Loucy (cell line): ENCODE measurements around the gene RGS6.

ENCODE experiments used
- EZH2phosphoT487 ChIP-seq: fragments of 200-600 bp; IDR thresholded peaks from 2 replicates; pipeline ENCODE4 v1.6.1; 2018; ENCODE audit warnings: antibody characterized with exemption, mild to moderate bottlenecking, moderate library complexity, borderline replicate concordance
- TF ChIP-seq, protein P1 (sequence below): fragments of 200-600 bp; sonication (generic); conservative IDR thresholded peaks from 2 replicates; pipeline ENCODE4 v1.5.1; 2014; ENCODE audit warnings: mild to moderate bottlenecking, antibody characterized with exemption, low read length

DNA sequence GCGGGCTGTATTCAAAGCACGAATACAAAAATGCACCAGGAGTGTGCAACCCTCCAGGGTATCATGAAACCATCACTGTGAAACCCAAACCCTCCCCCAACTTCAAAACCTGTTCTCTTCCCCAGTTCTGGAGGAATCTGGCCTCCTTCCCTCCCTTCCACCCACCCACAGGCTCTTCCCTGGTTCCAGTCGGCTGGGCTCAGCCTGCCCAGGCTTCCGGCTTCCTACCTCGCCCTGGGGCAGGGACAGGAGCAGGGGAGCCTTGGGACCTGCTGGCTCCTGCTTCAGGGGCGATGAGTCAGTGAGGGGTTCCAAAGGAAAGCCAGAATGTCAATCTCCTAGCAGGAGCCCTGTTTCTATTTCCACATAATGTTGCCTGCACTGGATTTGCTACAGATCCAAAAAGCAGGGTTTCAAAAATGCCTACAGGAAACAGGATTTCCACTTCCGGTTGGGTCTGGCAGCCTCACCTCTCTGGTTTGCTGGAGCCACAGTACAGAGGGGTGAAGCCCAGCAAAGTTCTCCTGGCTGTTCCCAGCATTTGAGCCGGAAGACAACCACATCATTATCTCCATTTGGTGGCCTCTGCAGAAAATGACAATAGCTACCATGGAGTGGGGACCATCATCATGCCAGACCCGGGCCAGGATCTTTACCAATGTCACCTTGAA is 683.4 kb downstream of the RGS6 start:
- TF ChIP-seq EZH2phosphoT487 = no peak
- TF ChIP-seq, protein P1, sequence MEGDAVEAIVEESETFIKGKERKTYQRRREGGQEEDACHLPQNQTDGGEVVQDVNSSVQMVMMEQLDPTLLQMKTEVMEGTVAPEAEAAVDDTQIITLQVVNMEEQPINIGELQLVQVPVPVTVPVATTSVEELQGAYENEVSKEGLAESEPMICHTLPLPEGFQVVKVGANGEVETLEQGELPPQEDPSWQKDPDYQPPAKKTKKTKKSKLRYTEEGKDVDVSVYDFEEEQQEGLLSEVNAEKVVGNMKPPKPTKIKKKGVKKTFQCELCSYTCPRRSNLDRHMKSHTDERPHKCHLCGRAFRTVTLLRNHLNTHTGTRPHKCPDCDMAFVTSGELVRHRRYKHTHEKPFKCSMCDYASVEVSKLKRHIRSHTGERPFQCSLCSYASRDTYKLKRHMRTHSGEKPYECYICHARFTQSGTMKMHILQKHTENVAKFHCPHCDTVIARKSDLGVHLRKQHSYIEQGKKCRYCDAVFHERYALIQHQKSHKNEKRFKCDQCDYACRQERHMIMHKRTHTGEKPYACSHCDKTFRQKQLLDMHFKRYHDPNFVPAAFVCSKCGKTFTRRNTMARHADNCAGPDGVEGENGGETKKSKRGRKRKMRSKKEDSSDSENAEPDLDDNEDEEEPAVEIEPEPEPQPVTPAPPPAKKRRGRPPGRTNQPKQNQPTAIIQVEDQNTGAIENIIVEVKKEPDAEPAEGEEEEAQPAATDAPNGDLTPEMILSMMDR = no peak
